Activated naive CD8-positive, alpha-beta T cell treated with anti-CD3 and anti-CD28 coated beads, Interleukin-2, amount 10 ng/mL, durations not matched to agents 7 days and 5 days (primary cell): ENCODE data around the gene PPP2R2C. TPM values are rescaled to one million over a fixed set of nuclear protein-coding genes. Genes with fewer than 3 reads are reported as not detected.
A peak's percentile ranks its signal among the peaks of the same experiment; 100 is the strongest.

Experiments used
- ATAC-seq: fragments of 150-1000 bp; cut with Tn5 transposase; one replicate; pipeline ENCODE4 v1.10.0; 2021; ENCODE audit warnings: low read depth, moderate library complexity
- POLR2A ChIA-PET: fragments of 350-600 bp; sonication (Branson Sonifier 250); formaldehyde crosslinking; loops from one replicate; lab custom pipeline; 2021; ENCODE audit warnings: antibody characterized with exemption; lab: Charles Lee
- DNase-seq: peaks from one replicate; pipeline ENCODE4 v3.0.0; 2021
- H3K27ac Mint-ChIP-seq: one replicate; pipeline ENCODE4 v1.8.0; 2022; ENCODE audit warnings: mild to moderate bottlenecking, mixed read lengths
- H3K27me3 Mint-ChIP-seq: one replicate; pipeline ENCODE4 v1.8.0; 2022; ENCODE audit warnings: mild to moderate bottlenecking, moderate library complexity, mixed read lengths
- H3K36me3 Mint-ChIP-seq: one replicate; pipeline ENCODE4 v1.8.0; 2021; ENCODE audit warnings: mild to moderate bottlenecking, mixed read lengths
- H3K4me1 Mint-ChIP-seq: one replicate; pipeline ENCODE4 v1.8.0; 2021; ENCODE audit warnings: mixed read lengths
- H3K4me3 Mint-ChIP-seq: one replicate; pipeline ENCODE4 v1.8.0; 2022; ENCODE audit warnings: mild to moderate bottlenecking, moderate library complexity, mixed read lengths
- H3K9me3 Mint-ChIP-seq: one replicate; pipeline ENCODE4 v1.8.0; 2021; ENCODE audit warnings: mixed read lengths
- total RNA-seq, 2 experiments: library from RNA; stranded (reverse); gene quantifications; one replicate each; pipeline ENCODE4 v1.2.3, GENCODE V29; 2021

PPP2R2C gene
- total RNA-seq, 2 experiments from 2014 or later = not detected

- Mint-ChIP-seq H3K9me3 (no peaks in the 10 kb centered on the region), H3K27ac (no peak overlapping the region), H3K4me3 (no peak overlapping the region), H3K4me1 (peaks cover 11% of the 10 kb centered on the region), H3K27me3 (peaks cover 25% of the 10 kb centered on the region), H3K36me3 (no peaks in the 10 kb centered on the region)
- POLR2A ChIA-PET = no interaction called here
- no peak for DNase-seq
- no peak for ATAC-seq
Measured at GRCh38 chr4:6320663-6321062, 151.8 kb downstream of the PPP2R2C start.

DNA sequence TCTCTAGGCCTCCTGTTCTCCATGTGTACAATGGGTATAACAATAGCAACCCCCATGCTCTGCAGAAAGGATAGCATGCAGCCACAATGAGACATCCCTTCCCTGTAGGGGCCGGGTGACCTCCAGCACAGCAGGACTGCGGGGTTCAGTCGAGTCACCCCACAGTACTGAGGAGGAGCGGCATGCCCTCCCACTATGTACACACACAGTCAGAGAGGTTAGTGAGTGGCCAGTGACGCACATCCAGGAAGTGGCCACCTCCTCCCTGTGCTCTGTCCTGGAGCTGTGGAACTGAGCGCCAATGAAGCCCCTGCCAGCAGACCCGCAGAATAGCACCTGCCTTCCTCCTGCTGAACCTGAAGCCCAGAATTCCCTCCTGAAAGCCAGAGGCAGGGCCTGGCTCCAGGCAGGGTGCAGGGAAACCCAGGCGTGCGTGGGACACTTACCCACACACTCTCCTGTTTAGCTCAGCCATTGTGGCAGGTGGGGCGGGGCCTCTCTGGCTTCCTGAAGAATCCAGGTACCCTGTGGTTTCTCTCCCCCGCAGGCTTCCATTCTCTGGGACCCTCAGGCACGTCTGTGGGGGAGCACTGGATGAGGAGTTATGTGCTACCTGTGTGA is 152.8 kb downstream of the PPP2R2C start:
- H3K4me3 Mint-ChIP-seq = no peak overlapping the region
- H3K4me1 Mint-ChIP-seq = peaks cover 6% of the 10 kb centered on the region
- ATAC-seq (no peak), DNase-seq (no peak)
- peaks cover 24% of the 10 kb centered on the region for H3K27me3 Mint-ChIP-seq
- no peaks in the 10 kb centered on the region for H3K9me3 Mint-ChIP-seq
- H3K27ac Mint-ChIP-seq = no peak overlapping the region
- POLR2A ChIA-PET = no interaction called here
- H3K36me3 Mint-ChIP-seq = no peaks in the 10 kb centered on the region

DNA sequence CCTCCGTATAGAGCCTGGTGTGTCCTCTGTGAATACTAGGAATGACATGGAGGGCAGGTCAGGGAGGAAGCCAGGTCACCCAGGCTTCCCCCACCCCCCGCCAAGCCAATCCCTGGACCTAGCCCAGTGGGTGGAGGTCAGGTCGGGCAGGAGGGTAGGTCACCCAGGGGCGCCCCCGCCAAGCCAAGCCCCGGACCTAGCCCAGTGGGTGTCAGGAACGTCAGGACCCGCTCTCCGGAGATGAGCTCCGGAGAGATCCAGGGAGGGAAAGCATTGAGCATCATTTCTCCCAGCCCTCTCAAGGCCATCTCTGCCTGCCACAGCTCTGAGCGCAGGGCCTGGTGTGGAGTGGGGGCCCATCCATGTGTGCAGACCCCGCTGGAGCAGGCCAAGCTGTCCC is 154.2 kb downstream of the PPP2R2C start:
- H3K27ac Mint-ChIP-seq = no peak overlapping the region
- ATAC-seq (no peak), DNase-seq (no peak)
- peaks cover 5% of the 10 kb centered on the region for H3K4me1 Mint-ChIP-seq
- POLR2A ChIA-PET = no interaction called here
- H3K27me3 Mint-ChIP-seq = peaks cover 18% of the 10 kb centered on the region
- no peak overlapping the region for H3K4me3 Mint-ChIP-seq
- H3K36me3 Mint-ChIP-seq = no peaks in the 10 kb centered on the region
- H3K9me3 Mint-ChIP-seq = no peaks in the 10 kb centered on the region

DNA sequence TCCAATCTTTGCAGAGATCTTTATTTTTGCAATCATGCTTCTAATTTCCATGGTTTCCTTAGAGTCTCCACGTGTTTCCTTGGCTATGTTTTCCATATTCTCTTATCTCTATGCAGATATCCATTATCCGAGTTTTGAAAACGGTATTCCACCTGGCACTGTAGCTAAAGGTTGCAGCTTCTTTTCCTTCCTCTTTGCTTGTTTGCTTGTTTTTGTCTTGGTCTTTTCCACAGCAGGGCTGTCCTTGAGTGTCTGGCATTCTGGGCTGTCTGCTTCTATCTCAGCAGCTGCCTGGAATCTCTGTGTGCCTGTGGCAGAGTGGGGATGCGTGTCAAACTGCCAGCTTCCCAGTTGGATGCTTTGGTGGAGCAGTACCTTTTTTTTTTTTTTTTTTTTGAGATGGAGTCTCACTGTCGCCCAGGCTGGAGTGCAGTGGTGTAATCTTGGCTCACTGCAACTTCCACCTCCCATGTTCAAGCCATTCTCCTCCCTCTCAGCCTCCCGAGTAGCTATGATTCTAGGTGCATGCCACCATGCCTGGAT is 155.9 kb downstream of the PPP2R2C start:
- Mint-ChIP-seq H3K9me3 (no peaks in the 10 kb centered on the region), H3K36me3 (no peaks in the 10 kb centered on the region), H3K27me3 (peaks cover 11% of the 10 kb centered on the region), H3K4me3 (no peak overlapping the region), H3K27ac (no peak overlapping the region), H3K4me1 (peaks cover 1% of the 10 kb centered on the region)
- ATAC-seq (no peak), DNase-seq (no peak)
- POLR2A ChIA-PET = no interaction called here

DNA sequence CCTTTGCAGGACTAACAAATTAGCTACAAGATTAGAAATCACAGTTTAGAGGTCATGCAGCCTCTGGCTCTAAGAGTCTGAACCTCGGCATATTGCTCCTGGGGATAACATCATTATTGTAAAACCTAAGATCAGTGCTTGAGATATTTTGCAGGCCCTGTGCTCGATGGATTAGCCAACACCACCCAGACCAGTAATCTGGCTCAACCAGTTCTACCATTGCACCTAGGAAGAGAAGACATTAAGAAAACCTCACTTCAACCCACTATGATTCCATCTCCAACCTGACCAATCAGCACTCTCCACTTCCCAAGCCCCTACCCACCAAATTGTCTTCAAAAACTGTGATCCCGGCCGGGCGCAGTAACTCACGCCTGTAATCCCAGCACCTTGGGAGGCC is 159.2 kb downstream of the PPP2R2C start:
- Mint-ChIP-seq H3K36me3 (no peaks in the 10 kb centered on the region), H3K4me1 (peaks cover 4% of the 10 kb centered on the region), H3K27ac (no peak overlapping the region), H3K4me3 (no peak overlapping the region), H3K27me3 (peaks cover 27% of the 10 kb centered on the region), H3K9me3 (peaks cover 4% of the 10 kb centered on the region)
- POLR2A ChIA-PET = no interaction called here
- no peak for DNase-seq
- ATAC-seq = no peak

DNA sequence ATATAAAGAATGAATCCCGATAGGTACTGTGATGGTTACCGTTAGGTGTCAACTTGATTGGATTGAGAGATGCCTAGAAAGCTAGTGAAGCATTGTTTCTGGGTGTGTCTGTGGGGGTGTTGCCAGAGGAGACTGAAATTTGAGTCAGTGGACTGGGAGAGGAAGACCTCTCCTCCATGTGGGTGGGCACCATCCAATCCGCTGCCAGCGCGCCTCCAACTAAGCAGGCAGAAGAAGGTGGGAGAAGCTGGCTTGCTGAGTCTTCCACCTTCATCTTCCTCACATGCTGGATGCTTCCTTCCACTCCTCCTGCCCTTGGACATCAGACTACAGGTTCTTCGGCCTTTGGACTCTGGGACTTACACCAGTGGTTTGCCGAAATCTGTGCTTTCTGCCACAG is 162.6 kb downstream of the PPP2R2C start:
- peaks cover 5% of the 10 kb centered on the region for H3K9me3 Mint-ChIP-seq
- H3K27me3 Mint-ChIP-seq = peaks cover 29% of the 10 kb centered on the region
- H3K27ac Mint-ChIP-seq = no peak overlapping the region
- H3K36me3 Mint-ChIP-seq = no peaks in the 10 kb centered on the region
- DNase-seq (no peak), ATAC-seq (no peak)
- peak overlapping the region; percentile 53 for H3K4me3 Mint-ChIP-seq
- POLR2A ChIA-PET = no interaction called here
- H3K4me1 Mint-ChIP-seq = peaks cover 7% of the 10 kb centered on the region

- peaks cover 7% of the 10 kb centered on the region for H3K4me1 Mint-ChIP-seq
- no peaks in the 10 kb centered on the region for H3K36me3 Mint-ChIP-seq
- H3K4me3 Mint-ChIP-seq = peak overlapping the region; percentile 53
Measured at GRCh38 chr4:6308899-6309643, 163.3 kb downstream of the PPP2R2C start.

DNA sequence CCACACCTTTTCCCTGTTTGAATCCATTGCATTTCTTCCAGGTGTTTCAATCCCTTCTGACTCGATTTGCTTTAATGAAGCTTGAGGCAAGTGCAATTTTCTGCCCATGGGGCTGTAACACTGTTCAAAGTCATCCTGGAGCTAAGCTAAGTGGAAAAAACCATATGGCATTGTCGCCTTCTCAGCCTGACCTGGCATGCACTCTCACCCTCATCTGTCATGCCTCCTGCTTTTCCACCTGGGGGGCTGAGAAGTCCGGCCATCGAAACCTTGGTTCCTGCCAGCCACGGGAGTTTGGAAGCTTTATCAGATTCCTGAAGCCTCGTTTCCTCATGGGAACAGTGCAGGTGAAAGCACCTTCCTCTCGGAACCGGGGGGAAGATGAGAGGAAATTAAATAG is 164.5 kb downstream of the PPP2R2C start:
- no peaks in the 10 kb centered on the region for H3K36me3 Mint-ChIP-seq
- H3K9me3 Mint-ChIP-seq = peaks cover 5% of the 10 kb centered on the region
- peaks cover 26% of the 10 kb centered on the region for H3K27me3 Mint-ChIP-seq
- peaks cover 7% of the 10 kb centered on the region for H3K4me1 Mint-ChIP-seq
- no peak overlapping the region for H3K27ac Mint-ChIP-seq
- POLR2A ChIA-PET = no interaction called here
- DNase-seq (no peak), ATAC-seq (no peak)
- no peak overlapping the region for H3K4me3 Mint-ChIP-seq

More at GRCh38 chr4:6308899-6309643, 163.3 kb downstream of the PPP2R2C start:
- Mint-ChIP-seq H3K27ac (no peak overlapping the region), H3K9me3 (peaks cover 5% of the 10 kb centered on the region), H3K27me3 (peaks cover 26% of the 10 kb centered on the region)
- ATAC-seq (peak; percentile 39), DNase-seq (no peak)
- POLR2A ChIA-PET = no interaction called here

- Mint-ChIP-seq H3K9me3 (peaks cover 5% of the 10 kb centered on the region), H3K4me1 (peaks cover 7% of the 10 kb centered on the region), H3K27me3 (peaks cover 26% of the 10 kb centered on the region), H3K27ac (no peak overlapping the region), H3K4me3 (no peak overlapping the region), H3K36me3 (no peaks in the 10 kb centered on the region)
- POLR2A ChIA-PET = no interaction called here
- no peak for ATAC-seq
- no peak for DNase-seq
Measured at GRCh38 chr4:6307230-6307629, 165.2 kb downstream of the PPP2R2C start.

GRCh38 chr4:6306299-6306698 is 166.1 kb downstream of the PPP2R2C start:
- Mint-ChIP-seq H3K27me3 (peaks cover 26% of the 10 kb centered on the region), H3K4me3 (no peak overlapping the region), H3K27ac (no peak overlapping the region), H3K36me3 (no peaks in the 10 kb centered on the region), H3K9me3 (peaks cover 5% of the 10 kb centered on the region), H3K4me1 (peaks cover 7% of the 10 kb centered on the region)
- ATAC-seq (no peak), DNase-seq (no peak)
- POLR2A ChIA-PET = no interaction called here

GRCh38 chr4:6303943-6304342 is 168.5 kb downstream of the PPP2R2C start:
- DNase-seq (no peak), ATAC-seq (no peak)
- no peak overlapping the region for H3K4me3 Mint-ChIP-seq
- peaks cover 5% of the 10 kb centered on the region for H3K4me1 Mint-ChIP-seq
- peaks cover 15% of the 10 kb centered on the region for H3K27me3 Mint-ChIP-seq
- H3K27ac Mint-ChIP-seq = no peak overlapping the region
- POLR2A ChIA-PET = no interaction called here
- peaks cover 5% of the 10 kb centered on the region for H3K9me3 Mint-ChIP-seq
- H3K36me3 Mint-ChIP-seq = no peaks in the 10 kb centered on the region

DNA sequence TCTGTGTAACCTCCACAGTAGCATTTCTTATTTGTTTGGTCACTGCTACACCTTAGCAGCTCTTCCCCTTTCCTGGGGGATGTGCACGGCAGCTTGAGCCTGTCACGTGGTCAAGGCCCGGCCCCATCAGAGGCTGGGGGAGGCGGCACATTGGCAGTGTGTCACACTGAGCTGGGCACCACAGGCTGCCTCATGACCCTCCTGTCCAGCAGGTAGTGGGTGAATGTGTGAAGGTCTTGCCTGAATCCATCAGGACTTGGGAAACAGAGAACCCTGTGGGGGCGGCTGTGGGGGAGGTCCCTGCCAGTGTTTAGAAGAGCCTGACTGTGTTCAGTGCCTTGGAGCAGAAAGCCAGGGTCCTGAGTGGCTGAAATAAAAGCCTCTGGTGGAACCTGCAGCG is 169.5 kb downstream of the PPP2R2C start:
- DNase-seq = no peak
- no peak overlapping the region for H3K4me3 Mint-ChIP-seq
- ATAC-seq = no peak

DNA sequence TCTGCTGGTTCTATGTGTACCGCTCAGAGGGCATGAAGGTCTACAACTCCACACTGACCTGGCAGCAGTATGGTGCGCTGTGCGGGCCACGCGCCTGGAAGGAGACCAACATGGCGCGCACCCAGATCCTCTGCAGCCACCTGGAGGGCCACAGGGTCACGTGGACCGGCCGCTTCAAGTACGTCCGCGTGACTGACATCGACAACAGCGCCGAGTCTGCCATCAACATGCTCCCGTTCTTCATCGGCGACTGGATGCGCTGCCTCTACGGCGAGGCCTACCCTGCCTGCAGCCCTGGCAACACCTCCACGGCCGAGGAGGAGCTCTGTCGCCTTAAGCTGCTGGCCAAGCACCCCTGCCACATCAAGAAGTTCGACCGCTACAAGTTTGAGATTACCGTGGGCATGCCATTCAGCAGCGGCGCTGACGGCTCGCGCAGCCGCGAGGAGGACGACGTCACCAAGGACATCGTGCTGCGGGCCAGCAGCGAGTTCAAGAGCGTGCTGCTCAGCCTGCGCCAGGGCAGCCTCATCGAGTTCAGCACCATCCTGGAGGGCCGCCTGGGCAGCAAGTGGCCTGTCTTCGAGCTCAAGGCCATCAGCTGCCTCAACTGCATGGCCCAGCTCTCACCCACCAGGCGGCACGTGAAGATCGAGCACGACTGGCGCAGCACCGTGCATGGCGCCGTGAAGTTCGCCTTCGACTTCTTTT is 170.5 kb downstream of the PPP2R2C start:
- Mint-ChIP-seq H3K36me3 (no peaks in the 10 kb centered on the region), H3K27me3 (peaks cover 6% of the 10 kb centered on the region), H3K4me1 (peaks cover 3% of the 10 kb centered on the region), H3K9me3 (no peaks in the 10 kb centered on the region), H3K27ac (no peak overlapping the region), H3K4me3 (no peak overlapping the region)
- ATAC-seq (no peak), DNase-seq (no peak)
- POLR2A ChIA-PET = no interaction called here

More for the DNA sequence above, 169.5 kb downstream of the PPP2R2C start:
- Mint-ChIP-seq H3K4me1 (peaks cover 3% of the 10 kb centered on the region), H3K27ac (no peak overlapping the region), H3K9me3 (no peaks in the 10 kb centered on the region), H3K36me3 (no peaks in the 10 kb centered on the region), H3K27me3 (peaks cover 7% of the 10 kb centered on the region)
- POLR2A ChIA-PET = no interaction called here
